A549 (cell line): ENCODE data around the gene OTULIN.

Experiments
- CTCF ChIP-seq: fragments of >200 bp; sonication (Bioruptor Twin); formaldehyde crosslinking; IDR thresholded peaks from 3 replicates; pipeline ENCODE4 v1.5.1; 2016
- EP300 ChIP-seq, 2 experiments: fragments of >200 bp; sonication (Bioruptor Twin); formaldehyde crosslinking; IDR thresholded peaks; 2 replicates in 1 of 2; 3 replicates in 1 of 2; pipeline ENCODE4 v1.6.1; 2016 to 2017
- POLR2A ChIP-seq: IDR thresholded peaks from 2 replicates; pipeline ENCODE4 v1.6.1; 2012; ENCODE audit warnings: mild to moderate bottlenecking, low read length
- RNF2 ChIP-seq: fragments of 200-600 bp; sonication (generic); IDR thresholded peaks from 2 replicates; pipeline ENCODE4 v1.6.1; 2016; ENCODE audit warnings: low read depth, mild to moderate bottlenecking, antibody characterized with exemption, moderate library complexity, borderline replicate concordance

GRCh38 chr5:14679595-14679994 is 15.1 kb downstream of the OTULIN start:
- TF ChIP-seq CTCF (no peak), POLR2A (no peak), RNF2 (no peak), EP300 (IDR thresholded peaks at IDR 0.05) (no peak)
